Ovary (tissue), 3 donors: Measurements from ENCODE around the gene DDX39A.

Source experiments
- CTCF ChIP-seq, 3 donors: fragments of 450-650 bp in 2 of 3; fragments of 200-600 bp in 1 of 3; IDR thresholded peaks; one replicate each; pipeline versions ENCODE4 v1.5.1 to v1.8.0; 2016 to 2022; ENCODE audit warnings: antibody characterized with exemption in 3 of 3, mild to moderate bottlenecking in 1 of 3
- EP300 ChIP-seq: sonication (generic); formaldehyde crosslinking; IDR thresholded peaks from one replicate; pipeline ENCODE4 v1.6.1; 2017; ENCODE audit warnings: antibody characterized with exemption
- POLR2A ChIP-seq: fragments of 450-650 bp; IDR thresholded peaks from one replicate; pipeline ENCODE4 v1.6.1; 2017; ENCODE audit warnings: antibody characterized with exemption, mild to moderate bottlenecking, moderate library complexity
- donor health status: DM: no; HTN: no; CAD: no.

- no peak for TF ChIP-seq CTCF (IDR thresholded peaks at IDR 0.05)
- TF ChIP-seq EP300 = no peak
- no peak for TF ChIP-seq POLR2A
These were observed 41.8 kb upstream of the DDX39A start for GRCh38 chr19:14460935-14461334.
